Measurements from ENCODE around the gene NANOS2.

The NANOS2 gene

GRCh38 chr19:45878043-45878794, 36.4 kb downstream of the NANOS2 start:
- Histone ChIP-seq H3K4me2 (ENCODE audit: low read depth, low read length) (no peak overlapping the region), H3K9me3 (replicated peaks; ENCODE audit: insufficient read depth, low read length) (no peaks in the 10 kb centered on the region), H3K9ac (ENCODE audit: low read length) (no peak overlapping the region), H3K4me1 (ENCODE audit: low read length) (peaks cover 17% of the 10 kb centered on the region), H3K27ac (ENCODE audit: low read length) (no peak overlapping the region), H3K9me2 (replicated peaks; ENCODE audit: insufficient read depth, low read length) (no peaks in the 10 kb centered on the region), H3K79me2 (ENCODE audit: low read length) (no peaks in the 10 kb centered on the region), H3K27me3 (replicated peaks; ENCODE audit: insufficient read depth, low read length) (peaks cover 42% of the 10 kb centered on the region), H3K36me3 (replicated peaks; ENCODE audit: insufficient read depth, low read length) (no peaks in the 10 kb centered on the region), H3K4me3 (ENCODE audit: low read length) (no peak overlapping the region), H3F3A (ENCODE audit: insufficient read depth, low read length) (peaks cover 3% of the 10 kb centered on the region; the same call in 1 of the 2 replicates), H4K20me1 (ENCODE audit: insufficient read depth, low read length) (no peaks in the 10 kb centered on the region), H2AFZ (ENCODE audit: low read length) (no peak overlapping the region)
- no peak for TF ChIP-seq EZH2 (optimal IDR thresholded peaks at IDR 0.05; ENCODE audit: low read depth, low read length)
- no peak for TF ChIP-seq EZH2phosphoT487 (IDR thresholded peaks at IDR 0.05; ENCODE audit: low read length)
- TF ChIP-seq CTCF (IDR thresholded peaks at IDR 0.05; ENCODE audit: low read length): no peak
- DNase-seq: no peak

- Histone ChIP-seq H3K79me2 (ENCODE audit: low read length) (no peaks in the 10 kb centered on the region), H3K27ac (ENCODE audit: low read length) (no peak overlapping the region), H3K4me3 (ENCODE audit: low read length) (no peak overlapping the region), H3K9me3 (replicated peaks; ENCODE audit: insufficient read depth, low read length) (no peaks in the 10 kb centered on the region), H2AFZ (ENCODE audit: low read length) (no peak overlapping the region), H3K9ac (ENCODE audit: low read length) (no peak overlapping the region), H3K9me2 (replicated peaks; ENCODE audit: insufficient read depth, low read length) (no peaks in the 10 kb centered on the region), H3K36me3 (replicated peaks; ENCODE audit: insufficient read depth, low read length) (no peaks in the 10 kb centered on the region), H3K4me1 (ENCODE audit: low read length) (peaks cover 6% of the 10 kb centered on the region), H3K27me3 (replicated peaks; ENCODE audit: insufficient read depth, low read length) (peaks cover 58% of the 10 kb centered on the region), H3F3A (ENCODE audit: insufficient read depth, low read length) (no peaks in the 10 kb centered on the region), H4K20me1 (ENCODE audit: insufficient read depth, low read length) (no peaks in the 10 kb centered on the region), H3K4me2 (ENCODE audit: low read depth, low read length) (no peak overlapping the region)
- no peak for DNase-seq
- TF ChIP-seq CTCF (IDR thresholded peaks at IDR 0.05; ENCODE audit: low read length) (no peak), EZH2 (optimal IDR thresholded peaks at IDR 0.05; ENCODE audit: low read depth, low read length) (no peak), EZH2phosphoT487 (IDR thresholded peaks at IDR 0.05; ENCODE audit: low read length) (no peak)
These were observed 38.0 kb downstream of the NANOS2 start for GRCh38 chr19:45876411-45877197.

- TF ChIP-seq EZH2phosphoT487 (IDR thresholded peaks at IDR 0.05; ENCODE audit: low read length): no peak
- TF ChIP-seq EZH2 (optimal IDR thresholded peaks at IDR 0.05; ENCODE audit: low read depth, low read length): no peak
- TF ChIP-seq CTCF (IDR thresholded peaks at IDR 0.05; ENCODE audit: low read length): no peak
- H3K4me3 ChIP-seq (ENCODE audit: low read length): no peak overlapping the region
- no peaks in the 10 kb centered on the region for H3F3A ChIP-seq (ENCODE audit: insufficient read depth, low read length)
- H3K27ac ChIP-seq (ENCODE audit: low read length): no peak overlapping the region
- no peaks in the 10 kb centered on the region for H3K9me3 ChIP-seq (replicated peaks; ENCODE audit: insufficient read depth, low read length)
- no peak overlapping the region for H3K9ac ChIP-seq (ENCODE audit: low read length)
- H3K4me1 ChIP-seq (ENCODE audit: low read length): peaks cover 1% of the 10 kb centered on the region; the same call in 1 of the 2 replicates
- no peak overlapping the region for H3K4me2 ChIP-seq (ENCODE audit: low read depth, low read length)
- DNase-seq: no peak
- no peaks in the 10 kb centered on the region for H4K20me1 ChIP-seq (ENCODE audit: insufficient read depth, low read length)
- no peaks in the 10 kb centered on the region for H3K9me2 ChIP-seq (replicated peaks; ENCODE audit: insufficient read depth, low read length)
- H3K36me3 ChIP-seq (replicated peaks; ENCODE audit: insufficient read depth, low read length): no peaks in the 10 kb centered on the region
- H2AFZ ChIP-seq (ENCODE audit: low read length): no peak overlapping the region
- H3K27me3 ChIP-seq (replicated peaks; ENCODE audit: insufficient read depth, low read length): peaks cover 64% of the 10 kb centered on the region
- no peaks in the 10 kb centered on the region for H3K79me2 ChIP-seq (ENCODE audit: low read length)
These were observed 38.5 kb downstream of the NANOS2 start for GRCh38 chr19:45876161-45876410.
